ENCODE measurements around the gene MARCHF11.

MARCHF11 gene

GRCh38 chr5:16128944-16129343, 50.6 kb downstream of the MARCHF11 start:
- DNase-seq: no peak

- no peak for DNase-seq
Measured at GRCh38 chr5:16127865-16128544, 51.6 kb downstream of the MARCHF11 start.

GRCh38 chr5:16120579-16120978, 59.0 kb downstream of the MARCHF11 start:
- no peak for DNase-seq

- DNase-seq: no peak
Measured at GRCh38 chr5:16119790-16120189, 59.8 kb downstream of the MARCHF11 start.

GRCh38 chr5:16115140-16115539, 64.5 kb downstream of the MARCHF11 start:
- no peak for DNase-seq

- no peak for DNase-seq
Measured at GRCh38 chr5:16108418-16108817, 71.2 kb downstream of the MARCHF11 start.

- DNase-seq: no peak
Measured at GRCh38 chr5:16104961-16105360, 74.6 kb downstream of the MARCHF11 start.

- DNase-seq: no peak
Measured at GRCh38 chr5:16095612-16096011, 84.0 kb downstream of the MARCHF11 start.

GRCh38 chr5:16090270-16090669, 89.3 kb downstream of the MARCHF11 start:
- DNase-seq: no peak

- DNase-seq: no peak
Measured at GRCh38 chr5:16082982-16083381, 96.6 kb downstream of the MARCHF11 start.

GRCh38 chr5:16082053-16082452, 97.5 kb downstream of the MARCHF11 start:
- no peak for DNase-seq

GRCh38 chr5:16081376-16081955, 98.1 kb downstream of the MARCHF11 start:
- DNase-seq: no peak

GRCh38 chr5:16076657-16077056, 102.9 kb downstream of the MARCHF11 start:
- no peak for DNase-seq

GRCh38 chr5:16074358-16074757, 105.2 kb downstream of the MARCHF11 start:
- DNase-seq: no peak

- no peak for DNase-seq
Measured at GRCh38 chr5:16072616-16073015, 107.0 kb downstream of the MARCHF11 start.

GRCh38 chr5:16067415-16067814, 112.2 kb downstream of the MARCHF11 start:
- no peak for DNase-seq

GRCh38 chr5:16066810-16067209, 112.8 kb downstream of the MARCHF11 start:
- no peak for DNase-seq

GRCh38 chr5:16066320-16066719, 113.3 kb downstream of the MARCHF11 start:
- DNase-seq: no peak

GRCh38 chr5:16065831-16066230, 113.8 kb downstream of the MARCHF11 start:
- DNase-seq: no peak

GRCh38 chr5:16064135-16064893, 115.3 kb downstream of the MARCHF11 start:
- no peak for DNase-seq

- no peak for DNase-seq
Measured at GRCh38 chr5:16061163-16061562, 118.4 kb downstream of the MARCHF11 start.

GRCh38 chr5:16057277-16057676, 122.3 kb downstream of the MARCHF11 start:
- no peak for DNase-seq

GRCh38 chr5:16051246-16051755, 128.3 kb downstream of the MARCHF11 start:
- DNase-seq: no peak

- no peak for DNase-seq
Measured at GRCh38 chr5:16050414-16050813, 129.2 kb downstream of the MARCHF11 start.
